HG03571 (cell line): Measurements from ENCODE around the gene GRB2.
A peak's percentile ranks its signal among the peaks of the same experiment; 100 is the strongest.
"Not testable (repeated sequence)": the region's sequence is repeated elsewhere in the genome, so short reads cannot be mapped to it uniquely, and the experiment has no call there.

ENCODE experiments used
- ATAC-seq: cut with Tn5 transposase; IDR thresholded peaks from one replicate; pipeline ENCODE4 v1.9.1; 2021; ENCODE audit not compliant: unreplicated experiment

Gene GRB2

DNA sequence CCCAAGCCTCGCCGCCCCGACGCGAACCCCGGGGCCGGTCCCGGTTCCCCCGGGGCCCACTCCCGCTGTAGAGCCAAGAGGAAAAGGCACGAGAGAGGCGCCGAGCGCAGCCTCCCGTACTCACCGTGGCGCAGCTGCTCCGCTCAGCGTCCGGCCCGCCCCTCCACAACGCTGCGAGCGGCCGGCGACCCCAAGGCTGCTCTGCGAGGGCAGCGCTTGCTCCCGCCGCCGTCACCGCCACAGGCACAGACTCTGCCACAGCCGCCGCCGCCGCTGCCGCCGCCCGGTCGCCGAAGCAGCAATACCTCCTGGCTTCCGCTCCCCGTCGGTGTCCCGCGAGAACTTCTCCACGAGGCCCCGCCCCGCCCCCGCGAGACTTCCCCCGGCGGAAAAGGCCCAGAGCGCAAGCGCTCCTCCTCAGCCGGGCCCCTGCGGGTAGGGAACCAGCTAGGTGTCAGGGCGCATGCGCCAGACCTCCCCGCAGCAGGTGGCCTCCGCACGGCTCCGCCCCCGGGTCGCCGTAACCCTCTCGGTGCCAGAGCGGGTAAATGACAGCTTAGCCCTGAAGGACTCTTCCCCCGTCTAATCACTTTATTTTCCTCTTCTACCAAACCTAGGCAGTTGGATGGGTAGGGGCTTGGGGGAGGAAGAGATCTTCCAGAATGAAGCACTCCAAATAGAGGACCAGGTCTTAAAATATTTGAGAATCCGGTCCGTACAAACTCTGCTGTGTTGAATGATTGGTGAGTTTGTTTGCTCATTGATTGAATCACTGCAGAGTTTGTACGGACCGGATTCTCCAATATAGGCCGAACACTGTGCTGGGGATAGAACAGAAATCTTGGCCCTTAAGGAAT, at the start of gene GRB2:
GRB2 (minus strand) TSS at position 314 of the 857 bp plus-strand sequence. CDS start 12,050 bp downstream, outside the sequence.
- ATAC-seq: peak; percentile 70

DNA sequence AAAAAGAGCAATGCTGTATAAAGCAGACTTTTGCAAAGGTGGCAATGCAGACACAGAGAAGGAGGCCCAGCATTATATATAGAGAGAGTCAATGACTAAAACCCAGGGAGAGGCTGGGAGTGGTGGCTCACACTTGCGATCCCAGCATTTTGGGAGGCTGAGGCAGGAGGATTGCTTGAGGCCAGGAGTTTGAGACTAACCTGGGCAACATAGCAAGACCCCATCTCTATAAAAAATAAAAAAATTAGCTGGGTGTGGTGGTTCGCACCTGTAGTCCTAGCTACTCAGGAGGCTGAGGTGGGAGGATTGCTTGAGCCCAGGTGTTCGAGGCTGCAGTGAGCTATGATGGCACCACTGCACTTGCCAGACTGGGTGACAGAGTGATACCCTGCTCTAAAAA, 49.2 kb upstream of the GRB2 start:
- not testable (repeated sequence) for ATAC-seq

DNA sequence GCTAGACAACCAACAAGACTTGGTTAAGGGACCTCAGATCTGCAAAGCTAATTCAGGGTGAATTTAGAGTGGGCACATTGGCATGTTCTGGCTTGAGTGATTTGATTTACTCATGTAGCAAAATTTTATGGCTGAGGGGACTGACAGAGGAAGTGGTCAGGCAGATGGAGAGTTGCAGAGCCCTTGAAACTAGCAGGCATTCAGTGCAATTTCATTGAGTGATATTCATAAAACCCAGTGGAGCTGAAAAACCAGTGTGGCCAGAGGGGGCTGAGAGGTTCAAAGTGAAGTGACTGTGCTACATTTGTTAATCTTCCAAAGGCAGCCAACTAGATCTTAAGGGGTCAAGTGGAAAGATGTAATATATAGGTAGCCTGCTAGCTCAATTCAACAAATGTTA, 48.7 kb upstream of the GRB2 start:
- ATAC-seq: no peak

DNA sequence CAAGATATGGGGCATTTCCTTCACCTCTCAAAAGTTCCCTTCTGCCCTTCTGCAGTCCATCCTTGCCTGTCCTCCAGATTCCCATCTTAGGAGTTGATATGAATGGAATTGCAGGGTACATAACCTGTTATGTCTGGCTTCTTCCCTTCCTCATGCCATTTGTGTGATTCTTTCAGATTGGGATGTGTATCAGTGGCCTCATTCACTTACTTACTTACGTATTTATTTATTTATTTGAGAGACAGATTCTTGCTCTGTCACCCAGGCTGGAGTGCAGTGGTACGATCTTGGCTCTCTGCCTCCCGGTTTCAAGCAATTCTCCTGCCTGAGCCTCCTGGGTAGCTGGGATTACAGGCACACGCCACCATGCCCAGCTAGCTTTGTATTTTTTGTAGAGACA, 44.8 kb upstream of the GRB2 start:
- ATAC-seq: no peak

DNA sequence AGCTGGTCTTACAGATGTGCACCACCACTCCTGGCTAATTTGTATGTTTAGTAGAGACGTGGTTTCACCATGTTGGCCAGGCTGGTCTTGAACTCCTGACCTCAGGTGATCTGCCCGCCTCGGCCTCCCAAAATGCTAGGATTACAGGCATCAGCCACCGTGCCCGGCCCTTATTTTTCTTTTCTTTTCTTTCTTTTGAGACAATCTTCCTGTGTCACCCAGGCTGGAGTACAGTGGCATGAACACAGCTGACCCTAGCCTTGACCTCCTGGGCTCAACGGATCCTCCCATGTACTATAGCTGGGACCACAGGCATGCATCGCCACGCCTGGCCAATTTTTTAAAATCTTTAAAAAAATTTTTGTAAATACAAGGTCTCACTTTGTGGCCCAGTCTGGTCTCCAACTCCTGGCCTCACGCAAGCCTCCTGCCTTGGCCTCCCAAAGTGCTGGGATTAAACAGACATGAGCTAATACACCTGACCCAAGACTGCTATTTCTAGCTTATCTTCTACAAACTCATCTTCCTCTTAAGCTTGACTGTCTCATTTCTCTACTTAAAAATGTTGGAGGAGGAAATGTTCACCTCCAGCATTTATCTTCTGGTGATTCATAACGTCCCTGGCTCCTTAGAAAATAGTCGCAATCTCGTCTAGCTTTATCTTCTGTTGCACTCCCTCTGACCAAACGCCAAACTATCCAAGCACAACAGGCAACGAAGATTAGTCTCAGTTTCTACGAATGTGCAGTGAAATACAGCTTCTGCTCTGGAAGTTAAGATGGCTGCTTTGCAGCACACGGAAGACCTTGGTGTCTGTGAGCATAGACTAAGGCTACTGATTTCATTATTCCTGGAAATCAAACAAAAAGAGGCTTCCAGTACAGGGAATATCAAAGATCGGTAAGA, 42.7 kb upstream of the GRB2 start:
- no peak for ATAC-seq

DNA sequence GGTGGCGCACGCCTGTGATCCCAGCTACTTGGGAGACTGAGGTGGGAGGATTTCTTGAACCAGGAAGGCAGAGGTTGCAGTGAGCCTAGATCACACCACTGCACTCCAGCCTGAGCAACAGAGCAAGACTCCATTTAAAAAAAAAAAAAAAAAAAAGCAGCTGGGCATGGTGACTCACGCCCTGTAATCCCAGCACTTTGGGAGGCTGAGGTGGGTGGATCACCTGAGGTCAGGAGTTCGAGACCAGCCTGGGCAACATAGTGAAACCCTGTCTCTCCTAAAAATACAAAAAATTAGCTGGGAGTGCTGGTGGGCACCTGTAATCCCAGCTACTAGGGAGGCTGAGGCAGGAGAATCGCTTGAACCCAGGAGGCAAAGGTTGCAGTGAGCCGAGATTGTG, 40.4 kb upstream of the GRB2 start:
- ATAC-seq: not testable (repeated sequence)

DNA sequence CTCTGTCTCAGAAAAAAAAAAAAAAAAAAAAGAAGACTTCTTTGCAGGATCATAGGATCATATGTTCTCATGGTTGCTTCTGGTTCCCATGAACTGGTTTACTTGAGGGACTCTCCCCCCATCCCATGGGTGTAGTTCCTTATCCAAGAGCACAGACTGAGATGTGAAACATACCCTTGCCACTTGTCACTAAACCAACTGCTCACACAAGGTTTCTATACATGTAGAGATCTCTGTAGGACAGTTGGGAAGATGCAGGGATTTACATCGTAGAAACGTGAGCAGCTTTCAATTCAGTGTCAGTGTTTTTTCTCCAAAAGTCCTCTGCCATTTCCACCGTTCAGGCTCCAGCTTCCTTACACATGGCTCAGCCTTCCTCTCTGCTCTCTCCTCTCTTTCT, 39.8 kb upstream of the GRB2 start:
- ATAC-seq: no peak

DNA sequence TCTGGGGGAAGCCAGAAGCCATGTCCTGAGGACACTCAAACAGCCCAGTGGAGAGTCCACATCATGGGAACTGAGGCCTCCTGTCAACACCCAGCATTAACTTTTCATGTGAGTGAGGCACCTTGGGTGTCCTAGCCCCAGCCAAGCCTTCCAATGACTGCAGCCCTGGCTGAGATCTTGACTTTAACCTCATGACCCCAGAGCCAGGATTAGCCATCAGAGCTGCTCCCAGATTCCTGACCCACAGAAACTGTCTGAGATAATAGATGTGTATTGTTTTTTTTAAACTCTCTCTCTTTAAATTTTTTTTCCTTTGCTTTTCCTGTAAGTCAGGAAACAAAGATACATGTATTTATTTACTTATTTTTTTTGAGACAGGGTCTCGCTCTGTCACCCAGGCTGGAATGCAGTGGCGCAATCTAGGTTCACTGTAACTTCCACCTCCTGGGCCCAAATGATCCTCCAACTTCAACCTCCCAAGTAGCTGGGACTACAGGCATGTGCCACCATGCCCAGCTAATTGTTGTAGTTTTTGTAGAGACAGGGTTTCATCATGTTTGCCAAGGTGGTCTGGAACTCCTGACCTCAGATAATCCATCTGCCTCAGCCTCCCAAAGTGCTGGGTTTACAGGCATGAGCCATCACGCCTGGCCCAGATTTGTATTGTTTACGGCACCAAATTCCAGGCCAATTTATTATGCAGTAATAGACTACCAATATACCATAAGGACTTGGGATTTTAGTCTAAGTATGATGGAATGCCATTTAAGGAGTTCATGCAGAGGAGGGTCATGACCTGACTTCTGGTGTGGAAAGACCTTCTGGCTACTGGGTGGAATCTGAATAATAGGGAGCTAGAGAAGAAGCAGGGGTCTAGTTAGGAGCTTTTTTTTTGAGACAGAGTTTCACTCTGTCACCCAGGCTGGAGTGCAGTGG, 37.0 kb upstream of the GRB2 start:
- ATAC-seq: no peak

DNA sequence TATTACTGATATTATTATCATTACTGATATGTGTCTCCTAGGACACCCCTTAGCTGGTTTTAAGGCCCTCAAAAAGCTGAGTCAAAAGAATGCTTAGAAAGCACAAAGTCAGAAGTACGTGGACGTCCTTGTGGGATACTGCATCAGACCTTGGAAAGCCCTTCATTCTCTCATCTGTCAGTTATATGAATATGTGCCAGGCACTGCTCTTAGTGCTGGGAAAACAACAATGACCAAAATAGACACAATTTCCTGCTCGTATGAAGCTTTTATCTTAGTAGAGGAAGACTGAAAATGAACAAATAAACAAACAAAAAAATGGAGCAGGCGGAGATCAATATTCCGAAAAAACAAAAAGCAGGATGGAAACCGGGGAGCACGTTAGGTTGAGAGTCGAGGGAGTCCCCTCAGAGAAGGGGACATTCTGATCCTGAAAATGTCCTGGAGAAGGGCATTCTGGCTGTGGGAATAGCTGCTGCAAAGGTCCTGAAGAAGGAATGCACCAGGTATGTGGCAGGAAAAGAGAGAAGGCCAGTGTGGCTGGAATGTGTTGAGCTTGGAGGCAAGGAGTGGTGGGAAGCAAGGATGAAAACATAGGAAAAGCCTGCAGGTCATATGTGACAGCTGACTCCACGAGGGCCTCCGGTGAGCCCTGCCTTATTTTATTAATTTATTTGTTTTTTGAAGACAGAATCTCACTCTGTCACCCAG, 35.4 kb upstream of the GRB2 start:
- ATAC-seq: no peak

DNA sequence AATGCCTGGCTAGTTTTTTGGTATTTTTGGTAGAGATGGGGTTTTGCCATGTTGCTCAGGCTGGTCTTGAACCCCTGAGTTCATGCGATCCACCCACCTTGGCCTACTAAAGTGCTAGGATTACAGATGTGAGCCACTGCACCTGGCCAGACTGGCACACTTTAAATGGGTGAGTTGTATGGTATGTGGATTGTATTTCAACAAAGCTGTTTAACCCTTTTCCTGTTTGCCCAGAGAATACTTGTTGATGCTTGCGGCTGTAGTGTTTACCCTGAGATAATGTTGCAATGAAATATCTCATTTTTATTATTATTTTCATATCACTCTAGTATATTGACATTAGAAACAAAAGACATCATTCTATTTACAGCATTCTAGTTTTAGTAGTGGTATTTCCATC, 33.8 kb upstream of the GRB2 start:
- ATAC-seq: no peak

DNA sequence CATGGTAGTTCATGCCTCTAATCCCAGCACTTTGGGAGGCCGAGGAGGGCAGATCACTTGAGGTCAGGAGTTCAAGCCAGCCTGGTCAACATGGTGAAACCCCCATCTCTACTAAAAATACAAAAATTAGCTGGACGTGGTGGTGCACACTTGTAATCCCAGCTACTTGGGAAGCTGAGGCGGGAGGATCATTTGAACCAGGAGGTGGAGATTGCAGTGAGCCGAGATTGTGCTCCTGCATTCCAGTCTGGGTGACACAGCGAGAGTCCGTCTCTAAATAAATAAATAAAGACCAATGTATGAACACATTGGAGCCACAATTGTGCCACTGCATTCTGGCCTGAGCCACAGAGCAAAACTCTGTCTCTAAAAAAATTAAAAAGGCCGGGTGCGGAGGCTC, 31.9 kb upstream of the GRB2 start:
- not testable (repeated sequence) for ATAC-seq

DNA sequence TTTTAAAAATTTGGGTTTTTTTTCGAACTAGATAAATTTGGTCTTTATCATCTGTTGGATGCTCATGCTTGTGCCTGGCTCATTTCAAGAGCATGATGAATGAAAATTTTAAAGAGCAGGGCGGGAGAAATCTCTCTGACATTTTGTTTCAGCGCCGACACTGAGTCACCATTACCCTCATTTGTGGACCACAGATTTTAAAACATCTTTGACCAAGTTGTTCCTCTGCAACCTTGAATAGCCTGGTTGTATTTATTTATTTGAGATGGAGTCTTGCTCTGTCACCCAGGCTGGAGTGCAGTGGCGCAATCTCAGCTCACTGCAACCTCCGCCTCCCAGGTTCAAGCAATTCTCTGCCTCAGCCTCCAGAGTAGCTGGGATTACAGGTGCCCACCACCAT, 29.0 kb upstream of the GRB2 start:
- ATAC-seq: not testable (repeated sequence)

DNA sequence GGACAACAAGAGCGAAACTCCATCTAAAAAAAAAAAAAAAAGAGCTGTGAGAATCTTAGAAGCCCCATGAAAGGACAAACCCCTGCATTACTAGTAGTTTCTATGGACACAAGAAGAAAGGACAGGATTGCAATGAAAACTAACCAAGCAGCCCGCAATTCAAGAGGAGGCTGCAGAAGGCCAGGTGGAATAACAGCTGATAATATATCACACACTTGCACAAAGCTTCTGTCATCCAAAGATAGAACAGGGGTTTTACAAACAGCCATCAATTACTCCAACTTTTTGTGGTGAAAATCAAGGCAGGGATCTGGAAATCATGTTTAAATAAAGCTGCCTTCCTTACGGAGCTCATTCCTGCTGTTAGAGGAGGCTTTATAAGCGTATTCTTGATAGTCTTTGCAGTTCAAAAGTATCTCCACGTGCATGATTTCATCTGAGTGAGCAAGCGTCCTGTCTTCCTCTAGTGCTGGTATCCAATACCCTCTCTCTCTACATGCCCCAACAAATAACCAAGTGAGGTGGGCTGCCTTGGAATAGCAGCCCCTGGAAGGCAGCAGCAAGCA, 27.8 kb upstream of the GRB2 start:
- ATAC-seq: no peak

DNA sequence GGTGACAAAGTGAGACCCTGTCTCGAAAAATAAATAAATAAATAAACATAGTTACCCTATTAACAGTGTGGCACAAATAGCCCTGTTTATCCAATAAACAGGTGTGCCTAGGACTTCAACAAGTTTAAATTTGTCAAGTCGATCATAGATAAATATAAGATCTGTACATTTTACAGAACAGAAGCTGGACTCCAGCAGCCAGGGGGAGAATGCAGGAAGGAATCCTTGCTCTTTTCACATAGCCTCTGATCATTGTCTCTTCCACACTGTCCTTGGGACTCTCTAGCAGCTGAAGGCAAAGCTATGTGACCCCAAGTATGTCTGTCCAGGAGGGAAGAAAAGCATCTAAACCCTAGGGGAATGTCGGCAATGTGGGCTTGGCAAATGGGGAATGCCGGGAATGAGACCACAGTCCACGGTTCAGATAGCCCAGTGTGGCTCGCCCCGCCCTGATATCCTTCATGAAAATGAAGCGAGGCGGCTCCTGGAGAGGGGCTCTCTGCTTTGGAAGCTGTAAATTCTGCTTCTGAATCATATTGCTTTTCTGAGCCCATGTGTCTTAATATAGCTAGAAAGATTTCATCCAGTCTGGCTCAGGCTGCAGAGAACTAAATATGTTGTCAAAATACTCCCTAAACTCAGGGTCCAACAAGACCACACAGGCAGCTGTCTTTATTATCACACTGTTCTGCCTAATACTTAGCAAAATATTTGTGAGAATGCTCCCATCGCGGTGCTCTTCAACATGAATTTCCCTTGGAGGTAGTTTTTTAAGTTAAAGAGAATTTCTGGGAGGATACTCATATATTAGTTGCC, 24.9 kb upstream of the GRB2 start:
- no peak for ATAC-seq

DNA sequence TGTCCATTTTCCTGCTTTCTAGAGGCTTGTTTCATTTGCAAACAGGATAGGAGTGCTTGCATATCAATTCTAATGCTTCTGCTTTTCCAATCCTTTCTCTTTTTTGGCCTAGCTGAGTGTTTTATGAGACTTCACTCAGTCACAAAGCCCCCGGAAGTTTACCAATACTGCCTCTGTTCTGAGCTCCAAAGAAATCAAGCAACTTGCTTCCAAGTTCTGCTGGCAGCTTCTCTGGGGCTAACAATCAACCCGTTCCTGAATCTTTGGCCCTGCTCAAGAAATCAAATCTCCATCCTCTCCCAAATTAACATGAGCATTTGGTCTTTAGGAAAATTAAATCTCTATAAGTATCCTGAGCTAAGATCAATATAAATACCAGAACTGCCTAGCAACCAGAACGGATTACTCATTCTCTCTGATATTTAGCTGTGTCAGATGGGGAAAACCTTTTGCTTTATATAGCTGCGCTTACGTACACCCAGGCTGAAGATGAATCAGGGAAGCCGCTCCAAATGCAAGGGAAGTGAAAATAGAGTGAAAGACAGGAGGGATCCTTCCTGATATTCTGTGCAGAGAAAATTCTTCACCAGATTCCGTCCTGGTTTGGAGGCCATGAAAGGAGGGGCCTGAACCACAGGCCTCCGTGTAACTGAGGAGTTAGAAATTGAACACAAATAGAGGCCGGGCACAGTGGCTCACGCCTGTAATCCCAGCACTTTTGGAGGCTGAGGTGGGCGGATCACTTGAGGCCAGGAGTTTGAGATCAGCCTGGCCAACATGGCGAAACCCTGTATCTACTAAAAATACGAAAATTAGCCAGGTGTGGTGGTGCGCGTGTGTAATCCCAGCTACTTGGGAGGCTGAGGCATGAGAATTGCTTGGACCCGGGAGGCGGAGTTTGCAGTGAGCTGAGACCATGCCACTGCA, 23.3 kb upstream of the GRB2 start:
- ATAC-seq: no peak

DNA sequence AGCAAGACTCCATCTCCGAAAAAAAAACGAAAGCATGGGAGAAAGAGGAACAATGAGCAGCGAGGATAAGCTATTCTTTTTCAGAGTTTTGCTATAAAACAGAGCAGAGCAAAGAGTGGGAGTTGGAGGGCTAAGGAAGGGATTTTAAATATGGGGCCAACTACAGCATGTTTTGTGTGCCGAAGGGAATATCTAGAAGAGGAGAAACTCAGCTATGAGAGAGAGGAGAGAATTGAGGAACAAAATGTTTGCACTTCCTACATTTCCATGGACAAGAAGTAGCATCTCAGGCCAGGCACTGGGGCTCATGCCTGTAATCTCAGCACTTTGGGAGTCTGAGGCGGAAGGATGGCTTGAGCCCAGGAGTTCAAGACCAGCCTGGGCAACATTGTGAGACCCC, 13.1 kb upstream of the GRB2 start:
- ATAC-seq: no peak

DNA sequence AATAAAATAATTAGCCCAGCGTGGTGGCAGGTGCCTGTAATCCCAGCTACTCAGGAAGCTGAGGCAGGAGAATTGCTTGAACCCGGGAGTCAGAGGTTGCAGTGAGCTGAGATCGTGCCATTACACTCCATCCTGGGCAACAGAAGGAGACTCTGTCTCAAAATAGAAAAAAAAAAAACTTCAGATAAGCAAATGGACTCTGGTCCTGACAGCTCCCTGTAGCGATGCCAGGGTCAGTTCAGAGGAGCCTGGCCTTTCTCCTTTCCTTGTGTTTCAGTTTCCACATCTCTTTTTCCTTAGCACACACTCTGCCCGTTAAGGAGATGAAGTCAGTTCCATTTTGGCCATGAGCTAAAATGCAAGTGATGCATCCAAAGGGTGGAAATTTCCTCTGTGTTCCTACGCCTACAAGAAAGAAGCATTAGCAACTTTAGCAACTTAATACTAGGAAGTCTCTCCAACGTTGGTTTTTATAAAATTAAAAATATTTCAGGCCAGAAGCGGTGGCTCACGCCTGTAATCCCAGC, 11.6 kb upstream of the GRB2 start:
- ATAC-seq: no peak

DNA sequence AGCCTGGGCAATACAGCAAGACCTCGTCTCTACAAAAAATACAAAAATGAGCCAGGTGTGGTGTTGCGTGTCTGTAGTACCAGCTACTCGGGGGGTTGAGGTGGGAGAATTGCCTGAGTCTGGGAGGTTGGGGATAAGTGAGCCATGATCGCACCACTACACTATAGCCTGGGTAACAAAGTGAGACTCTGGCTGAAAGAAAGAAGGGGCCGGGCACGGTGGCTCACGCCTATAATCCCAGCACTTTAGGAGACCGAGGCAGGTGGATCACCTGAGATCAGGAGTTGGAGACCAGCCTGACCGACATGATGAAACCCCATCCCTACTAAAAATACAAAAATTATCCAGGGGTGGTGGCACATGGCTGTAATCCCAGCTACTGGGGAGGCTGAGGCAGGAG, 10.5 kb upstream of the GRB2 start:
- ATAC-seq: no peak
